NAMALWA (cell line): ENCODE data around the gene GABPA.

Experiments used
- DNase-seq: peaks from one replicate; pipeline ENCODE4 v3.0.0-alpha.2; 2015; ENCODE audit warnings: low spot score

GABPA gene

DNA sequence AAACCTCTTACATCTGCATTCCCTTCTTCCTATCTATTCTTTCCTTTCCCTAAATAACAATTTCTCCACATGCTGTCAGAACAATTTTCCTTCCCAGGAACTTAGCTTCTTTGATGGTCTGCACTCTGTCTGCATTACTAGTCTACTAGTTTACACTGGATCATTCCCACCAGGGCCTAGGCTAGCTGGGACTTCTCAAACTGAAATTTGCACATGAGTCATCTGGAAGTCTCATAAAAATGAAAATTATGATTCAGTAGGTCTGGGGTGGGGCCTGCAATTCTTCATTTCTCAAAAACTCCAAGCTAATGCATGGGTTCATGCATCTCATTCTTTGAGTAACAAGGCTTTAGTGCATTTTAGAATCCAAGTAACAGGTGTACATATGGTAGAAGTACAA, 74.2 kb downstream of the GABPA start:
- DNase-seq = no peak

DNA sequence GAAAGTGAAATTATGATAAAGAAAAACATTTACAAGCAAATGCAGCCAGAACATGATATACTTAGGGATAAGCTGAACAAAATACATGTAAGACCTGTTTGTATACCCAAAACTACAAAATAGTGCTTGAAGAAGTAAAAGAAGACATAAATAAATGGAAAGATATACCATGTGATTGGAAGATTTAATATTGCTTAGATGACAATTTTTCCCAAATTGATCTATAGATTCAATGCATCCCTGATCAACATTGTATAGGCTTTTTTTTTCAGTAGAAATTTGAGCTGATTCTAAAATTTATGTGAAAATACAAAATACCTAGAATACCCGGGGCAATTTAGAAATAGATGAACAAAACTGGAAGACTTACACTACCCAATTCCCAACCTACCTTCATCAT, 76.4 kb downstream of the GABPA start:
- no peak for DNase-seq

DNA sequence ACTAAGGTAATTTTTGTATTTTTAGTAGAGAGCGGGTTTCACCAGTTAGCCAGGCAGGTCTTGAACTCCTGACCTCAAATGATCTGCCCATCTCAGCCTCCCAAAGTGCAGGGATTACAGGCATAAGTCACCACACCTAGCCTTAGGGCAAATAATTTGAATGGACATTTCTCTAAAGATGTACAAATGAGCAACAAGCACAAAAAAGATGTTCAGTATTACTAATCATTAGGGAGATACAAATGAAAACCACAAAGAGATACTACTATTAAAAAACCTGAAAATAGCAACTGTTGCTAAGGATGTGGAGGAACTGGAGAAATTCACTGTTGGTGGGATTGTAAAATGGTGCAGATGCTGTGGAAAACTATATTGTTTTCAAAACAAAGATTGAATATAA, 79.1 kb downstream of the GABPA start:
- no peak for DNase-seq

DNA sequence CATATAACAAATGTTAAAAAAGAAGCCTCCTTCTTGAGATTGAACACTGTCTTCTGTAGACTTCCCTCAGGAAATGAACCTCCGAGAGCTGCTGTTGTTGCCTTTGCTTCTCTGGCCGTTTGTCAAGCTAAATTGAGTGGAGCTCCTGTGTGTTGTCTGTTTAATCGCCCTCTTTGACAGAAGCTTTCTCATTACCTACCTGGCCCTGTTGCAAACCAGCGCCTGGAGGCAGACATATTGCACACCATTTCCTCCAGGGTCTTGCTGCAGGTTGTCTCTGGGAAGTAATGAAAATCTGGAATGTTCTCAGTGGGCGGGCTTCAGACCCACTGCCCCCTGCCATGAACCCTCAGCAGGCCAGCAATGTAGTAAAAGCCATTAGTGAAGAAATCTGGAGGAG, 83.3 kb downstream of the GABPA start:
- no peak for DNase-seq

DNA sequence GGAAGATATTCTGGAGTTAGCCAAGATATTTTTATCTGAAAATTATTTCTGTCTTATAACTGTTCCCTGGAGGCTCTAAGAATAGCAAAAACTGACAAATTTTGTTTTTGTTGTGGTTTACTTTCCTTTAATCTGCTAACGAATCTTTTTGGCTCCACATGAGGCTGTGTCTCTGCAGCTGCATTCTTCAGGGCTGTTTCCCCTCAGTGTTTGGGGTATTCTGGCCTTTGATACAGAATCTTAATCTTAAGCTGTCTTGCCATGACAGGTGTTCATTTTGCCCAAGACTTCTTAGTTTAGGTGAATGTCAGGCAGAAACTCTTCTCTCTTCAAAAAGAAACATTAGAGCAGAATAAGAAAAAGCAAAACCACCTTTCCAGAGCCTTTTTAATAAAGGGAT, 83.8 kb downstream of the GABPA start:
- no peak for DNase-seq
